ENCODE measurements around the gene ETNPPL. TPM values are rescaled to one million over a fixed set of nuclear protein-coding genes. Genes with fewer than 3 reads are reported as not detected.
A peak's percentile ranks its signal among the peaks of the same experiment; 100 is the strongest.

The ETNPPL gene
- total RNA-seq, 1 experiment from 2014 or later, result not detected

DNA sequence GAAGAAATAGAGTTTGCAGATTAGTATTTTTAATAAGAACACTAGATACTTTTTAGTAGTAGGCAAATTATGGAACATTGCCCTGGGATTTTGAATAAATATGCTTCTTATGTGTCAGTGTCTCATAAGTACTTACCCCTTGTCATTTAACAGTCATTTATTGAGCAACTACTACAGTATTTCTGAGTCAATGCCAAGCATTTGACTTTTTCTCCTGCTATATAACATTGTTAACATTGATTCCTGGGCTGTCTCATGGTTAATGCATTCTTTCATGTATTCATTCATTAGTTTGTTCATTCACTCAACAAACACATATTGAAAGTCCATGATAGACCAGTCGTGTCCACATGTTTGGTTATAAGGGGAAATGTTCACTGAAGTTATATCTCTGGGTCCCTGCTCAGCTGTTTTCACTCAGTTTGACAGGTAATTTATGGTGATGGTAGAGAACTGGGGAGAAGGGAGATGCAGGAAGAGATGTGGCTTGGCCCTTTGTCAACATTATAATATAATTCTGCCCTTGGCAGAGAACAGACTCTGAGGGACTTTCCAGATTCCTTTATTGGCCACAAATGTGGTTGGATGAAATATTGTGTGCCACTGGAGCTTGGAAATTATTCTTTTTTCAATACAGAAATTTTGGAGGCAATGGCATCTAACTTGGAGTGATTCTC lies 62.6 kb downstream of the ETNPPL start:
- Histone ChIP-seq H3K4me1 (ENCODE audit: insufficient read depth, low read length) (no peaks in the 10 kb centered on the region), H3K79me2 (ENCODE audit: low read length) (no peaks in the 10 kb centered on the region), H3K27ac (ENCODE audit: low read length) (no peak overlapping the region), H3K36me3 (ENCODE audit: low read depth, low read length) (no peaks in the 10 kb centered on the region), H3F3A (ENCODE audit: low read length, unreplicated experiment) (no peaks in the 10 kb centered on the region), H2AFZ (ENCODE audit: low read length) (no peak overlapping the region), H3K9me2 (replicated peaks; ENCODE audit: low read length) (no peaks in the 10 kb centered on the region), H3K4me3 (ENCODE audit: low read length) (no peak overlapping the region), H3K9me3 (ENCODE audit: low read length) (no peaks in the 10 kb centered on the region), H3K27me3 (ENCODE audit: low read length) (peaks cover 24% of the 10 kb centered on the region), H4K20me1 (ENCODE audit: low read length) (no peaks in the 10 kb centered on the region), H3K9ac (ENCODE audit: low read length) (no peak overlapping the region), H3K4me2 (ENCODE audit: low read length) (no peak overlapping the region)
- ATAC-seq (no peak), DNase-seq (peak; percentile 7)
- TF ChIP-seq EZH2phosphoT487 (IDR thresholded peaks at IDR 0.05; ENCODE audit: borderline replicate concordance, low read length) (no peak), EZH2 (IDR thresholded peaks at IDR 0.05; ENCODE audit: low read length, unreplicated experiment) (no peak)
- TF ChIP-seq, protein P1, sequence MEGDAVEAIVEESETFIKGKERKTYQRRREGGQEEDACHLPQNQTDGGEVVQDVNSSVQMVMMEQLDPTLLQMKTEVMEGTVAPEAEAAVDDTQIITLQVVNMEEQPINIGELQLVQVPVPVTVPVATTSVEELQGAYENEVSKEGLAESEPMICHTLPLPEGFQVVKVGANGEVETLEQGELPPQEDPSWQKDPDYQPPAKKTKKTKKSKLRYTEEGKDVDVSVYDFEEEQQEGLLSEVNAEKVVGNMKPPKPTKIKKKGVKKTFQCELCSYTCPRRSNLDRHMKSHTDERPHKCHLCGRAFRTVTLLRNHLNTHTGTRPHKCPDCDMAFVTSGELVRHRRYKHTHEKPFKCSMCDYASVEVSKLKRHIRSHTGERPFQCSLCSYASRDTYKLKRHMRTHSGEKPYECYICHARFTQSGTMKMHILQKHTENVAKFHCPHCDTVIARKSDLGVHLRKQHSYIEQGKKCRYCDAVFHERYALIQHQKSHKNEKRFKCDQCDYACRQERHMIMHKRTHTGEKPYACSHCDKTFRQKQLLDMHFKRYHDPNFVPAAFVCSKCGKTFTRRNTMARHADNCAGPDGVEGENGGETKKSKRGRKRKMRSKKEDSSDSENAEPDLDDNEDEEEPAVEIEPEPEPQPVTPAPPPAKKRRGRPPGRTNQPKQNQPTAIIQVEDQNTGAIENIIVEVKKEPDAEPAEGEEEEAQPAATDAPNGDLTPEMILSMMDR (conservative IDR thresholded peaks at IDR 0.05; ENCODE audit: low read depth, low read length), result no peak
- intact Hi-C loops (cut with micrococcal nuclease), result no loop called here
- BruUV-seq (replicated peaks), result no TSS peak
- CTCF ChIA-PET, result no interaction called here
- POLR2A ChIA-PET (ENCODE audit: unreplicated experiment), result no interaction called here

DNA sequence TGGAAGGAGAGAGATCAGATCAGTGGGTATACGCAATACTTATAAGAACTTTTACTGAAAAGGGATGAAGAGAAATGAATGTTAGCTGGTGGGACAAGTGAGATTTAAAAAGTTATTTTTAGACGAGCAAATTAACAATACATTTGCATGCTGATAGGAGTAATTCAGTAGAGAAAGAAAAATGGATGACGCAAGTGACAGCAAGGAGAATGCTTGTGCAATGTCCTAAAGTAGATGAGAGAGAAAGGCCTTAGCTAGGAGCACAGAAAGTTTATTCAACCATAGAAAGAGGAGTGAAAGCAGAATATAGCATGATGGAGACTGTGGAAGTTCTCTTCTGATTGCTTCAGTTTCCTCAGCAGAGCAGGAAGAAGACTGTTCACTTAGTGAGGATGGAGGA lies 66.7 kb downstream of the ETNPPL start:
- no peak for DNase-seq
- BruUV-seq (replicated peaks), result no TSS peak

GRCh38 chr4:108695062-108695461 lies 67.8 kb downstream of the ETNPPL start:
- no peak overlapping the region for H3K4me3 ChIP-seq (ENCODE audit: low read length)
- H3K79me2 ChIP-seq (ENCODE audit: low read length), result no peaks in the 10 kb centered on the region
- no peaks in the 10 kb centered on the region for H3K9me3 ChIP-seq (ENCODE audit: low read length)
- H3K9me2 ChIP-seq (replicated peaks; ENCODE audit: low read length), result no peaks in the 10 kb centered on the region
- H3K4me2 ChIP-seq (ENCODE audit: low read length), result no peak overlapping the region
- no peak for ATAC-seq
- no peak overlapping the region for H3K9ac ChIP-seq (ENCODE audit: low read length)
- H3F3A ChIP-seq (ENCODE audit: low read length, unreplicated experiment), result no peaks in the 10 kb centered on the region
- TF ChIP-seq EZH2phosphoT487 (IDR thresholded peaks at IDR 0.05; ENCODE audit: borderline replicate concordance, low read length) (no peak), EZH2 (IDR thresholded peaks at IDR 0.05; ENCODE audit: low read length, unreplicated experiment) (no peak)
- TF ChIP-seq, protein P1 (conservative IDR thresholded peaks at IDR 0.05; ENCODE audit: low read depth, low read length), result no peak
- POLR2A ChIA-PET (ENCODE audit: unreplicated experiment), result no interaction called here
- CTCF ChIA-PET, result no interaction called here
- no peak overlapping the region for H2AFZ ChIP-seq (ENCODE audit: low read length)
- H3K27ac ChIP-seq (ENCODE audit: low read length), result no peak overlapping the region
- H3K36me3 ChIP-seq (ENCODE audit: low read depth, low read length), result no peaks in the 10 kb centered on the region
- no peaks in the 10 kb centered on the region for H3K4me1 ChIP-seq (ENCODE audit: insufficient read depth, low read length)
- no peaks in the 10 kb centered on the region for H4K20me1 ChIP-seq (ENCODE audit: low read length)
- DNase-seq, result no peak
- intact Hi-C loops (cut with micrococcal nuclease), result no loop called here
- H3K27me3 ChIP-seq (ENCODE audit: low read length), result peaks cover 11% of the 10 kb centered on the region
- BruUV-seq (replicated peaks), result no TSS peak

More for the DNA sequence above, 66.7 kb downstream of the ETNPPL start:
- Histone ChIP-seq H3K4me2 (ENCODE audit: low read length) (no peak overlapping the region), H3K36me3 (ENCODE audit: low read depth, low read length) (no peaks in the 10 kb centered on the region), H3K9me2 (replicated peaks; ENCODE audit: low read length) (no peaks in the 10 kb centered on the region), H3K4me3 (ENCODE audit: low read length) (no peak overlapping the region), H4K20me1 (ENCODE audit: low read length) (no peaks in the 10 kb centered on the region), H3K27me3 (ENCODE audit: low read length) (peaks cover 11% of the 10 kb centered on the region), H3F3A (ENCODE audit: low read length, unreplicated experiment) (no peaks in the 10 kb centered on the region), H2AFZ (ENCODE audit: low read length) (no peak overlapping the region), H3K9ac (ENCODE audit: low read length) (no peak overlapping the region), H3K9me3 (ENCODE audit: low read length) (no peaks in the 10 kb centered on the region), H3K27ac (ENCODE audit: low read length) (no peak overlapping the region), H3K79me2 (ENCODE audit: low read length) (no peaks in the 10 kb centered on the region), H3K4me1 (ENCODE audit: insufficient read depth, low read length) (no peaks in the 10 kb centered on the region)
- intact Hi-C loops (cut with micrococcal nuclease), result no loop called here
- ChIA-PET POLR2A (ENCODE audit: unreplicated experiment) (no interaction called here), CTCF (no interaction called here)
- ATAC-seq, result no peak
- TF ChIP-seq EZH2 (IDR thresholded peaks at IDR 0.05; ENCODE audit: low read length, unreplicated experiment), result no peak
- TF ChIP-seq EZH2phosphoT487 (IDR thresholded peaks at IDR 0.05; ENCODE audit: borderline replicate concordance, low read length), result no peak
- TF ChIP-seq, protein P1 (conservative IDR thresholded peaks at IDR 0.05; ENCODE audit: low read depth, low read length), result no peak
